ENCODE data around the gene GPR45. TPM values are rescaled to one million over a fixed set of nuclear protein-coding genes. Genes with fewer than 3 reads are reported as not detected.

The GPR45 gene
- total and polyA plus RNA-seq, 2 of the 13 experiments (the other 11 are each of a cell fraction or from before 2014, with no cell fraction given): not detected

DNA sequence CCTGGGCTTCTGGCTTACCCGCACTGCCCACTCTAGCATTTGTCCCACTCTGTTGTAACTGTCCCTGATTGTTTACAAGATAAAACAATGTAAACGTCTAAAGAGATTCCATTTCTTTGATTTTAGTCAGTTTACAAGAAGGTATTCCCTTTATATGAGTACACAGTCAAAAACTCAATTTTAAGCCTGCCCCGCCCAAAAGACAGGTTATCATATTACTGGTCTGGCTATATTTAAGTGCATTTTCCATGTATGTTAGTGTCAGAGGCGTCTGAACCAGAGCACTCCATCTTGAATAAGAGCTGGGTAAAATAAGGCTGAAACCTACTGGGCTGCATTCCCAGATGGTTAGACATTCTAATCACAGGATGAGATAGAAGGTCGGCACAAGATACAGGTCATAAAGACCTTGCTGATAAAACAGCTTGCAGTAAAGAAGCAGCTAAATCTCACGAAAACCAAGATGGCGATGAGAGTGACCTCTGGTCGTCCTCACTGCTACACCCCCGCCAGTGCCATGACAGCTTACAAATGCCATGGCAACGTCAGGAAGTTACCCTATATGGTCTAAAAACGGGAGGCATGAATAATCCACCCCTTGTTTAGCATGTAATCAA, 15.0 kb downstream of the GPR45 start (continued):
- TF ChIP-seq, protein P1, sequence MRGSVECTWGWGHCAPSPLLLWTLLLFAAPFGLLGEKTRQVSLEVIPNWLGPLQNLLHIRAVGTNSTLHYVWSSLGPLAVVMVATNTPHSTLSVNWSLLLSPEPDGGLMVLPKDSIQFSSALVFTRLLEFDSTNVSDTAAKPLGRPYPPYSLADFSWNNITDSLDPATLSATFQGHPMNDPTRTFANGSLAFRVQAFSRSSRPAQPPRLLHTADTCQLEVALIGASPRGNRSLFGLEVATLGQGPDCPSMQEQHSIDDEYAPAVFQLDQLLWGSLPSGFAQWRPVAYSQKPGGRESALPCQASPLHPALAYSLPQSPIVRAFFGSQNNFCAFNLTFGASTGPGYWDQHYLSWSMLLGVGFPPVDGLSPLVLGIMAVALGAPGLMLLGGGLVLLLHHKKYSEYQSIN (CRISPR knock-in tag; IDR thresholded peaks at IDR 0.05; ENCODE audit: borderline replicate concordance): no peak

DNA sequence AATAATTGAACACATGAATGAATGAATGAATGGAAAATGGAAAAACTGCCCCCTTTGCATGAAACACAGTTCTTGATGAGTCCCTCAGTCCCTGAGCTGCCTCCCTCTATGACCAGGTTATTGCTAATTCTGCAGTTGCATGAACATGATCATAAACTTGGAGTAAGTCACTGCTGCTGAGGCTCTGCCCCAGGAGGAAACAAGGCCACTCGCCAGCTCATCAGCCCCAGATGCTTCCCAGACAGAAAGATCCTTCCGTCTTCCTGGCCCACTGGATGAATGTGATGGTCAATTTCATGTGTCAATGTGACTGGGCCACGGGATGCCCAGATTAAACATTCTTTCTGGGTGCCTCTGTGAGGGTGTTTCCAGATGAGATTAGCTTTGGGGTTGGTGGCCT, 16.4 kb downstream of the GPR45 start:
- Histone ChIP-seq H3K36me3 (replicated peaks in 1 of 2; ENCODE audit: control insufficient read depth in 1 of 2, insufficient read depth in 2 of 2, low read length in 2 of 2) (no peaks in the 10 kb centered on the region), H2AFZ (ENCODE audit: low read length) (no peak overlapping the region), H3K4me1 (ENCODE audit: insufficient read depth, low read length) (no peaks in the 10 kb centered on the region), H3K27me3 (ENCODE audit: control insufficient read depth in 1 of 2, insufficient read depth in 2 of 2, low read length in 2 of 2) (no peaks in the 10 kb centered on the region), H4K20me1 (ENCODE audit: insufficient read depth, low read length) (no peaks in the 10 kb centered on the region), H3K4me3 (replicated peaks in 1 of 3; ENCODE audit: insufficient read depth in 1 of 3, low read depth in 2 of 3, low read length in 3 of 3) (no peak overlapping the region), H3K79me2 (ENCODE audit: insufficient read depth, low read length) (no peaks in the 10 kb centered on the region), H3K27ac (ENCODE audit: extremely low read length, insufficient read depth, low read length) (no peak overlapping the region), H3K9me3 (ENCODE audit: low read length) (no peaks in the 10 kb centered on the region), H3K4me2 (ENCODE audit: low read depth, low read length) (no peak overlapping the region), H3K9ac (ENCODE audit: insufficient read depth, low read depth, low read length) (no peak overlapping the region)
- no peak for ATAC-seq
- no peak for FAIRE-seq
- BruUV-seq (replicated peaks): no TSS peak
- WGBS (ENCODE audit: low lambda C conversion rate): 53% methylated on average over 3 of the region's 3 CpGs
- in situ Hi-C loops (cut with HindIII; ENCODE audit: extremely low pct_ligation_motif_present, low pct_unique_long_range_greater_than_20kb) (no loop called here), intact Hi-C loops (cut with micrococcal nuclease; ENCODE audit: unreplicated experiment) (no loop called here)
- ChIA-PET CTCF (ENCODE audit: low intra/inter-chr PET ratio, low total read pairs) (no interaction called here), POLR2A (no interaction called here)
- no peak for DNase-seq (ENCODE audit: low spot score)
- no peak for TF ChIP-seq SKI (IDR thresholded peaks at IDR 0.05; ENCODE audit: partially characterized antibody)
- TF ChIP-seq, protein P2, sequence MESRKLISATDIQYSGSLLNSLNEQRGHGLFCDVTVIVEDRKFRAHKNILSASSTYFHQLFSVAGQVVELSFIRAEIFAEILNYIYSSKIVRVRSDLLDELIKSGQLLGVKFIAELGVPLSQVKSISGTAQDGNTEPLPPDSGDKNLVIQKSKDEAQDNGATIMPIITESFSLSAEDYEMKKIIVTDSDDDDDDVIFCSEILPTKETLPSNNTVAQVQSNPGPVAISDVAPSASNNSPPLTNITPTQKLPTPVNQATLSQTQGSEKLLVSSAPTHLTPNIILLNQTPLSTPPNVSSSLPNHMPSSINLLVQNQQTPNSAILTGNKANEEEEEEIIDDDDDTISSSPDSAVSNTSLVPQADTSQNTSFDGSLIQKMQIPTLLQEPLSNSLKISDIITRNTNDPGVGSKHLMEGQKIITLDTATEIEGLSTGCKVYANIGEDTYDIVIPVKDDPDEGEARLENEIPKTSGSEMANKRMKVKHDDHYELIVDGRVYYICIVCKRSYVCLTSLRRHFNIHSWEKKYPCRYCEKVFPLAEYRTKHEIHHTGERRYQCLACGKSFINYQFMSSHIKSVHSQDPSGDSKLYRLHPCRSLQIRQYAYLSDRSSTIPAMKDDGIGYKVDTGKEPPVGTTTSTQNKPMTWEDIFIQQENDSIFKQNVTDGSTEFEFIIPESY (CRISPR knock-in tag; IDR thresholded peaks at IDR 0.05): no peak
- no peak for TF ChIP-seq KMT2B (CRISPR knock-in tag; IDR thresholded peaks at IDR 0.05)
- TF ChIP-seq GATAD2A (CRISPR knock-in tag; IDR thresholded peaks at IDR 0.05): no peak
- TF ChIP-seq, protein P3, sequence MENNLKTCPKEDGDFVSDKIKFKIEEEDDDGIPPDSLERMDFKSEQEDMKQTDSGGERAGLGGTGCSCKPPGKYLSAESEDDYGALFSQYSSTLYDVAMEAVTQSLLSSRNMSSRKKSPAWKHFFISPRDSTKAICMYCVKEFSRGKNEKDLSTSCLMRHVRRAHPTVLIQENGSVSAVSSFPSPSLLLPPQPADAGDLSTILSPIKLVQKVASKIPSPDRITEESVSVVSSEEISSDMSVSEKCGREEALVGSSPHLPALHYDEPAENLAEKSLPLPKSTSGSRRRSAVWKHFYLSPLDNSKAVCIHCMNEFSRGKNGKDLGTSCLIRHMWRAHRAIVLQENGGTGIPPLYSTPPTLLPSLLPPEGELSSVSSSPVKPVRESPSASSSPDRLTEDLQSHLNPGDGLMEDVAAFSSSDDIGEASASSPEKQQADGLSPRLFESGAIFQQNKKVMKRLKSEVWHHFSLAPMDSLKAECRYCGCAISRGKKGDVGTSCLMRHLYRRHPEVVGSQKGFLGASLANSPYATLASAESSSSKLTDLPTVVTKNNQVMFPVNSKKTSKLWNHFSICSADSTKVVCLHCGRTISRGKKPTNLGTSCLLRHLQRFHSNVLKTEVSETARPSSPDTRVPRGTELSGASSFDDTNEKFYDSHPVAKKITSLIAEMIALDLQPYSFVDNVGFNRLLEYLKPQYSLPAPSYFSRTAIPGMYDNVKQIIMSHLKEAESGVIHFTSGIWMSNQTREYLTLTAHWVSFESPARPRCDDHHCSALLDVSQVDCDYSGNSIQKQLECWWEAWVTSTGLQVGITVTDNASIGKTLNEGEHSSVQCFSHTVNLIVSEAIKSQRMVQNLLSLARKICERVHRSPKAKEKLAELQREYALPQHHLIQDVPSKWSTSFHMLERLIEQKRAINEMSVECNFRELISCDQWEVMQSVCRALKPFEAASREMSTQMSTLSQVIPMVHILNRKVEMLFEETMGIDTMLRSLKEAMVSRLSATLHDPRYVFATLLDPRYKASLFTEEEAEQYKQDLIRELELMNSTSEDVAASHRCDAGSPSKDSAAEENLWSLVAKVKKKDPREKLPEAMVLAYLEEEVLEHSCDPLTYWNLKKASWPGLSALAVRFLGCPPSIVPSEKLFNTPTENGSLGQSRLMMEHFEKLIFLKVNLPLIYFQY (CRISPR knock-in tag; IDR thresholded peaks at IDR 0.05; ENCODE audit: borderline replicate concordance): no peak
- no peak for TF ChIP-seq NR1H2 (CRISPR knock-in tag; IDR thresholded peaks at IDR 0.05; ENCODE audit: borderline replicate concordance, low read depth)
- TF ChIP-seq ZBTB20 (CRISPR knock-in tag; IDR thresholded peaks at IDR 0.05; ENCODE audit: borderline replicate concordance, low read depth): no peak
- TF ChIP-seq, protein P4, sequence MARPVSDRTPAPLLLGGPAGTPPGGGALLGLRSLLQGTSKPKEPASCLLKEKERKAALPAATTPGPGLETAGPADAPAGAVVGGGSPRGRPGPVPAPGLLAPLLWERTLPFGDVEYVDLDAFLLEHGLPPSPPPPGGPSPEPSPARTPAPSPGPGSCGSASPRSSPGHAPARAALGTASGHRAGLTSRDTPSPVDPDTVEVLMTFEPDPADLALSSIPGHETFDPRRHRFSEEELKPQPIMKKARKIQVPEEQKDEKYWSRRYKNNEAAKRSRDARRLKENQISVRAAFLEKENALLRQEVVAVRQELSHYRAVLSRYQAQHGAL (CRISPR knock-in tag; IDR thresholded peaks at IDR 0.05; ENCODE audit: not compliant biosample characterization): no peak
- TF ChIP-seq TBX3 (IDR thresholded peaks at IDR 0.05; ENCODE audit: borderline replicate concordance): no peak
